HUES64 (cell line): ENCODE results near the gene MSN.
"Not testable (repeated sequence)": the region's sequence is repeated elsewhere in the genome, so short reads cannot be mapped to it uniquely, and the experiment has no call there.

Experiments
- H3K27ac ChIP-seq: 2 replicates; pipeline ENCODE4 v1.7.0; 2013; ENCODE audit warnings: low read depth, low read length, inconsistent platforms
- H3K27me3 ChIP-seq: 2 replicates; pipeline ENCODE4 v1.6.1; 2013; ENCODE audit warnings: mild to moderate bottlenecking, low read length; ENCODE audit not compliant: insufficient read depth
- H3K36me3 ChIP-seq: 2 replicates; pipeline ENCODE4 v1.6.1; 2013; ENCODE audit warnings: mild to moderate bottlenecking, low read length; ENCODE audit not compliant: insufficient read depth
- H3K4me1 ChIP-seq: 2 replicates; pipeline ENCODE4 v1.6.1; 2013; ENCODE audit warnings: mild to moderate bottlenecking, low read length, moderate library complexity; ENCODE audit not compliant: insufficient read depth
- H3K4me3 ChIP-seq: 2 replicates; pipeline ENCODE4 v1.5.1; 2013; ENCODE audit warnings: mild to moderate bottlenecking, low read length, moderate library complexity
- H3K9ac ChIP-seq: 2 replicates; pipeline ENCODE4 v1.6.1; 2013; ENCODE audit warnings: mild to moderate bottlenecking, low read depth, low read length
- H3K9me3 ChIP-seq: 2 replicates; pipeline ENCODE4 v1.6.1; 2013; ENCODE audit warnings: low read depth, low read length; ENCODE audit not compliant: insufficient read depth
- WGBS: fragments of 150-250, 120-280 bp; methylation state at CpG from one replicate; pipeline ENCODE4 v1.1.7; 2013; ENCODE audit warnings: missing lambda C conversion rate; 5-methylcytosine and 5-hydroxymethylcytosine counted together

Gene MSN

GRCh38 chrX:65755786-65756185 lies 88.3 kb downstream of the MSN start:
- H3K27me3 ChIP-seq, result no peaks in the 10 kb centered on the region
- no peak overlapping the region for H3K4me3 ChIP-seq
- no peak overlapping the region for H3K27ac ChIP-seq
- no peaks in the 10 kb centered on the region for H3K4me1 ChIP-seq
- H3K9ac ChIP-seq, result no peak overlapping the region
- 88% methylated on average over 3 of the region's 3 CpGs for WGBS
- no peaks in the 10 kb centered on the region for H3K9me3 ChIP-seq
- H3K36me3 ChIP-seq, result no peaks in the 10 kb centered on the region

DNA sequence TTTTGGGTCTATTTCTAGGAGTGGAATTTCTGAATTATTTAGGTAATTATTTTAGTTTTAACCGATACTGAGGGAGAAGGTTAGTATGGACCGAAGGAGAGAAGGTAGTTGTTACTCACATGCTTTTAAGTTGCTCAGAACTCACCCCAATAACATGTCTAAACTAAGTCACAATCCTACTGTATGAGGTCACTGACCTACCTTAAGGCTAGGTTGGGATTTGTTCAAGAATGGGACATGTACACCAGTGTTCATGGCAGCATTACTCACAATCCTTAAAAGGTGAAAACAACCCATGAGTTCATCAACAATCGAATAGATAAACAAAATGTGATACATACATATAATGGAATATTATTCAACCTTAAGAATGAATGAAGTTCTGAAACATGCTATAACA lies 90.5 kb downstream of the MSN start:
- H3K36me3 ChIP-seq, result no peaks in the 10 kb centered on the region
- no peak overlapping the region for H3K27ac ChIP-seq
- no peak overlapping the region for H3K4me3 ChIP-seq
- H3K4me1 ChIP-seq, result no peaks in the 10 kb centered on the region
- H3K9ac ChIP-seq, result no peak overlapping the region
- 83% methylated on average over 1 of the region's 3 CpGs for WGBS
- no peaks in the 10 kb centered on the region for H3K9me3 ChIP-seq
- no peaks in the 10 kb centered on the region for H3K27me3 ChIP-seq

DNA sequence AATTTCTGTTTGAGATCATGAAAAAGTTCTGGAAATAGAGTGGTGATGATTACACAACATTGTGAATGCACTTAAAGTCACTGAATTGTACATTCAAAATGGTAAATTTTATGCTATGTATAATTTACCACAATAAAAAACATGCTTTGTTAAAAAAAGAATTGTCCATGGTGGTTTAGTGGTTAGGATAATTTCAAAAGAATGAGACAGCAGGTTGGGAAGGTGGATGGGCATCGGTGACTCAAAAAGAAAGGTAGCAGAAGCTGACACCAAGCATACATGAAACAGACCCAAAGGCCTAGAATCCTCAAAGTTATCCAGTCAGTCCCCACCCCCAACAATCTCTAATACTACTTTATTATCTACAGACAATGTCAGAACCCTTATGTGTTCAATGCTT lies 91.1 kb downstream of the MSN start:
- Histone ChIP-seq H3K4me1 (no peaks in the 10 kb centered on the region), H3K27ac (no peak overlapping the region), H3K9me3 (no peaks in the 10 kb centered on the region), H3K4me3 (no peak overlapping the region), H3K27me3 (no peaks in the 10 kb centered on the region), H3K36me3 (no peaks in the 10 kb centered on the region), H3K9ac (no peak overlapping the region)
- 80% methylated on average over 1 of the region's 1 CpG for WGBS

DNA sequence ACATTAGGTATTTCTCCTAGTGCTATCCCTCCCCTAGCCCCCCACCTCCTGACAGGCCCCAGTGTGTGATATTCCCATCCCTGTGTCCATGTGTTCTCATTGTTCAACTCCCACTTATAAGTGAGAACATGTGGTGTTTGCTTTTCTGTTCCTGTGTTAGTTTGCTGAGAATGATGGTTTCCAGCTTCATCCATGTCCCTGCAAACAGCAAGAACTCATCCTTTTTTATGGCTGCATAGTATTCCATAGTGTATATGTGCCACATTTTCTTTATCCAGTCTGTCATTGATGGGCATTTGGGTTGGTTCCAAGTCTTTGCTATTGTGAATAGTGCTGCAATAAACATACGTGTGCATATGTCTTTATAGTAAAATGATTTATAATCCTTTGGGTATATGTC lies 92.1 kb downstream of the MSN start:
- H3K36me3 ChIP-seq, result not testable (repeated sequence)
- no CpG with 5 or more reads among the region's 1 CpG for WGBS

GRCh38 chrX:65769564-65770292 lies 102.3 kb downstream of the MSN start:
- H3K9me3 ChIP-seq, result no peaks in the 10 kb centered on the region
- H3K27me3 ChIP-seq, result no peaks in the 10 kb centered on the region
- H3K9ac ChIP-seq, result no peak overlapping the region
- H3K36me3 ChIP-seq, result no peaks in the 10 kb centered on the region
- WGBS, result 96% methylated on average over 2 of the region's 3 CpGs
- no peaks in the 10 kb centered on the region for H3K4me1 ChIP-seq
- no peak overlapping the region for H3K27ac ChIP-seq
- no peak overlapping the region for H3K4me3 ChIP-seq

More for the DNA sequence above, 92.1 kb downstream of the MSN start:
- not testable (repeated sequence) for H3K4me3 ChIP-seq, H3K9me3 ChIP-seq, H3K27ac ChIP-seq, H3K27me3 ChIP-seq, H3K4me1 ChIP-seq, H3K9ac ChIP-seq

DNA sequence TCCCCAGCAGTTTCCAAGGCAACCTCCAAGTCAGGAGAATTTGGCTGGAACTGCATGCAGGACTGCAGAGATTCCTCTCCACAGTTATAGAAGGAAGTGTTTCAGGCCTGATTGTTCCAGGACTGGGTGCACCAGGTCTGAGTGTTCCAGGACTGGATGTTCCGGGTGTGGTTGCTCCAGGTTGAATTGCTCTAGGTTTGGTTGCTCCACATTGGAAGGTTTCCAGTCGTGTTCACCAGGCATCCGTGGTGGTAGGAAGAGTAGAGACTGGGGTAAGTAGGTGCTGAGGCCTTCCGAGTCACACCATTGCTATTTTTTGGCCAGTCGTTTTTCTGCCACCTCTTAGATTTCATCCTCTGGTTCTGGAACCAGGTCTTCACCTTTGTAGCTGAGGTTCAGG lies 105.4 kb downstream of the MSN start:
- Histone ChIP-seq H3K4me1 (no peaks in the 10 kb centered on the region), H3K27ac (no peak overlapping the region), H3K9ac (no peak overlapping the region), H3K9me3 (no peaks in the 10 kb centered on the region), H3K27me3 (no peaks in the 10 kb centered on the region), H3K36me3 (no peaks in the 10 kb centered on the region), H3K4me3 (no peak overlapping the region)
- WGBS, result 86% methylated on average over 5 of the region's 5 CpGs

- Histone ChIP-seq H3K27me3 (no peaks in the 10 kb centered on the region), H3K27ac (no peak overlapping the region), H3K9ac (no peak overlapping the region), H3K36me3 (no peaks in the 10 kb centered on the region), H3K4me1 (no peaks in the 10 kb centered on the region), H3K9me3 (no peaks in the 10 kb centered on the region), H3K4me3 (no peak overlapping the region)
- WGBS, result 88% methylated on average over 1 of the region's 2 CpGs
Measured at GRCh38 chrX:65781845-65782244, 114.4 kb downstream of the MSN start.

GRCh38 chrX:65783746-65784145 lies 116.3 kb downstream of the MSN start:
- H3K9ac ChIP-seq, result no peak overlapping the region
- no peak overlapping the region for H3K27ac ChIP-seq
- WGBS, result 95% methylated on average over 1 of the region's 1 CpG
- no peaks in the 10 kb centered on the region for H3K36me3 ChIP-seq
- no peaks in the 10 kb centered on the region for H3K27me3 ChIP-seq
- H3K4me3 ChIP-seq, result no peak overlapping the region
- no peaks in the 10 kb centered on the region for H3K4me1 ChIP-seq
- no peaks in the 10 kb centered on the region for H3K9me3 ChIP-seq
